Spleen (tissue), 7 donors: ENCODE results near the gene ITGA1.

Experiments used
- POLR2A ChIP-seq, 3 donors: fragments of 450-650 bp; IDR thresholded peaks; one replicate each; pipeline ENCODE4 v1.5.1; 2017; ENCODE audit warnings: antibody characterized with exemption in 3 of 3, mild to moderate bottlenecking in 1 of 3
- POLR2AphosphoS5 ChIP-seq, 3 donors: sonication (generic); formaldehyde crosslinking; IDR thresholded peaks; one replicate each; pipeline ENCODE4 v1.5.1; 2017; ENCODE audit warnings: antibody characterized with exemption in 3 of 3
- TF ChIP-seq, protein P1 (sequence below), 11 experiments: fragments of 200-600 bp in 7 of 11; fragments of 450-650 bp in 4 of 11; sonication (generic) in 4 of 11; IDR thresholded peaks in 8 of 11; conservative IDR thresholded peaks in 3 of 11; 1 replicate in 7 of 11; 2 replicates in 4 of 11; pipeline versions ENCODE4 v1.4.0 to v1.8.0; 2016 to 2021; ENCODE audit warnings: antibody characterized with exemption in 11 of 11, inconsistent platforms in 4 of 11, mild to moderate bottlenecking in 1 of 11
- donor health status: DM: no; HTN: no; CAD: no; lungs with moderate emphysema.
- donor health status: DM: no; HTN: no; CAD: no.
- donor health status: DM: no; HTN: no; CAD: no.

DNA sequence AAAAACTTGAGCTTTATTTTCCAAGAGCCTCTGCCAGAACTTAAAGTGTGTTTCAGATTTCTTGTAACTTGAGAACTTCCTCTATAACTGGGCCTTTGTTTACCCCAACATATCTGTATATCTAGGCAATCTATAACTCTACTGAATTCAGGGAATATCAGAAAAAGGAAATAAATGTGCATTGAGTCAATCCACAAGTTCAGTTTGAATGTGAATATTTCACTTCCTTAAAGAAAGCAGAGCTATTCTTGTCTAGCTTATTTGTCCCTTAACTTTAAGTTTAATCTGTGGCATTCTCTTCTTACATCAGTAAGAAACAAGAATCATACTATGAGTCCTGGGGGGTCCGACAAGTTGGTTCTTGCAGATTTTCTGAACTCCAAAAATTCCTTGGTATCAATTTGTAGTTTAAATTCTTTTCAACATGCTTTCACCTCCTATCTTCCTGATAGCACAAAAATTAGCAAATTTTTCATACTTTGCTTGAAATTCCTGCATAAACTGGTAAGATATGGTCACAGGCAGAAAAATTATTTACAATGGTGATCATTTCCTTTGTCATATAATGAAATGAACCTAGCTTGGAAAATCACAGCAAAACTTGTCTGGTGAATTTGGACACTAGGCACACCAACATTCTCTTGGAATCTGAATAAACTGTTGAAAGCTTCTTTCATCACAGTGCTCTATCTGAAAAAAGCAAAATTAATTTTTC, 19.8 kb upstream of the ITGA1 start:
- no peak for TF ChIP-seq POLR2A (IDR thresholded peaks at IDR 0.05)
- TF ChIP-seq, protein P1, sequence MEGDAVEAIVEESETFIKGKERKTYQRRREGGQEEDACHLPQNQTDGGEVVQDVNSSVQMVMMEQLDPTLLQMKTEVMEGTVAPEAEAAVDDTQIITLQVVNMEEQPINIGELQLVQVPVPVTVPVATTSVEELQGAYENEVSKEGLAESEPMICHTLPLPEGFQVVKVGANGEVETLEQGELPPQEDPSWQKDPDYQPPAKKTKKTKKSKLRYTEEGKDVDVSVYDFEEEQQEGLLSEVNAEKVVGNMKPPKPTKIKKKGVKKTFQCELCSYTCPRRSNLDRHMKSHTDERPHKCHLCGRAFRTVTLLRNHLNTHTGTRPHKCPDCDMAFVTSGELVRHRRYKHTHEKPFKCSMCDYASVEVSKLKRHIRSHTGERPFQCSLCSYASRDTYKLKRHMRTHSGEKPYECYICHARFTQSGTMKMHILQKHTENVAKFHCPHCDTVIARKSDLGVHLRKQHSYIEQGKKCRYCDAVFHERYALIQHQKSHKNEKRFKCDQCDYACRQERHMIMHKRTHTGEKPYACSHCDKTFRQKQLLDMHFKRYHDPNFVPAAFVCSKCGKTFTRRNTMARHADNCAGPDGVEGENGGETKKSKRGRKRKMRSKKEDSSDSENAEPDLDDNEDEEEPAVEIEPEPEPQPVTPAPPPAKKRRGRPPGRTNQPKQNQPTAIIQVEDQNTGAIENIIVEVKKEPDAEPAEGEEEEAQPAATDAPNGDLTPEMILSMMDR (IDR thresholded peaks at IDR 0.05 in 8 of 11, conservative IDR thresholded peaks at IDR 0.05 in 3 of 11): no peak
- TF ChIP-seq POLR2AphosphoS5 (IDR thresholded peaks at IDR 0.05): no peak
